Right lobe of liver (tissue), 6 donors: ENCODE data around the gene PRDM16. TPM values are rescaled to one million over a fixed set of nuclear protein-coding genes. Genes with fewer than 3 reads are reported as not detected.

Experiments
- ATAC-seq, 4 donors: fragments of 200-7000 bp; cut with Tn5 transposase; one replicate each; pipeline ENCODE4 v1.9.1; 2020; ENCODE audit warnings: mild to moderate bottlenecking in 4 of 4, moderate library complexity in 4 of 4
- DNase-seq, 3 donors: peaks; one replicate each; pipeline ENCODE4 v3.0.0-alpha.2; 2020
- H3K27ac ChIP-seq, 3 donors: fragments of 200-600 bp; one replicate each; pipeline ENCODE4 v1.8.0; 2022
- H3K27me3 ChIP-seq, 2 donors: fragments of 200-600 bp; one replicate each; pipeline ENCODE4 v1.8.0; 2022
- H3K36me3 ChIP-seq, 4 donors: fragments of 200-600 bp; sonication (generic) in 1 of 4; one replicate each; pipeline versions ENCODE4 v1.5.1 to v1.8.0; 2017 to 2022; ENCODE audit warnings: control low read depth in 1 of 4
- H3K4me1 ChIP-seq, 4 donors: fragments of 200-600 bp; sonication (generic) in 1 of 4; one replicate each; pipeline versions ENCODE4 v1.5.1 to v1.8.0; 2017 to 2022; ENCODE audit warnings: control low read depth in 1 of 4
- H3K4me3 ChIP-seq, 3 donors: fragments of 200-600 bp; one replicate each; pipeline ENCODE4 v1.8.0; 2022
- H3K9me3 ChIP-seq, 4 donors: fragments of 200-600 bp; sonication (generic) in 1 of 4; one replicate each; pipeline versions ENCODE4 v1.5.1 to v1.8.0; 2017 to 2022; ENCODE audit warnings: control low read depth in 1 of 4
- CTCF ChIP-seq, 4 donors: fragments of 200-600 bp in 3 of 4; fragments of 450-650 bp in 1 of 4; IDR thresholded peaks; one replicate each; pipeline versions ENCODE4 v1.5.1 to v1.8.0; 2016 to 2022; ENCODE audit warnings: antibody characterized with exemption in 4 of 4, mild to moderate bottlenecking in 2 of 4
- POLR2A ChIP-seq: fragments of 450-650 bp; IDR thresholded peaks from one replicate; pipeline ENCODE4 v1.6.1; 2017; ENCODE audit warnings: antibody characterized with exemption, mild to moderate bottlenecking
- WGBS: methylation state at CpG from one replicate; pipeline ENCODE4 v1.1.6; 2018; ENCODE audit warnings: low coverage, low lambda C conversion rate; ENCODE audit not compliant: insufficient coverage; ENCODE audit errors: missing lambda C conversion rate; 5-methylcytosine and 5-hydroxymethylcytosine counted together
- intact Hi-C, 2 donors: fragments of 100-400 bp; cut with DNase I; formaldehyde crosslinking; loops; one replicate each; pipeline versions ENCODE4 v1.11.2 to v1.14.1; 2022
- total RNA-seq, 6 experiments: library from RNA; depleted of rRNA in 2 of 6; stranded (reverse); fragments of >200 nt in 2 of 6; fragmentation: NEBNext Ultra II Directional in 3 of 6; extraction: Animal tissue kit (Norgen Biotek cat#: 25700) in 3 of 6; gene quantifications; one replicate each; pipeline versions ENCODE4 v1.1.0 to v1.2.4, GENCODE V29; 2016 to 2023
- donor health status: DM: no; HTN: yes; CAD: no.
- donor health status: DM: no; HTN: no; CAD: no.
- donor health status: DM: no; HTN: no; CAD: no.
- donor health status: DM: no; HTN: yes; CAD: no.
- donor health status: DM: no; HTN: yes; CAD: no.

Gene PRDM16
- total RNA-seq, 6 experiments from 2014 or later, result 0.06 to 0.75 (median 0.28) TPM

- Histone ChIP-seq H3K4me1 (peaks cover 0 to 20% (median 3%) of the 10 kb centered on the region in 4 donors), H3K27ac (no peak overlapping the region), H3K27me3 (no peaks in the 10 kb centered on the region), H3K4me3 (no peak overlapping the region), H3K36me3 (no peaks in the 10 kb centered on the region), H3K9me3 (no peaks in the 10 kb centered on the region)
- intact Hi-C loops, result no loop called here
- ATAC-seq (no peak), DNase-seq (peak in 1 of 3 donors; percentile 16)
- 93% methylated on average over 5 of the region's 18 CpGs for WGBS
- TF ChIP-seq POLR2A, result no peak
- no peak for TF ChIP-seq CTCF (IDR thresholded peaks at IDR 0.05)
Measured at GRCh38 chr1:3455670-3456448, 386.9 kb downstream of the PRDM16 start.

DNA sequence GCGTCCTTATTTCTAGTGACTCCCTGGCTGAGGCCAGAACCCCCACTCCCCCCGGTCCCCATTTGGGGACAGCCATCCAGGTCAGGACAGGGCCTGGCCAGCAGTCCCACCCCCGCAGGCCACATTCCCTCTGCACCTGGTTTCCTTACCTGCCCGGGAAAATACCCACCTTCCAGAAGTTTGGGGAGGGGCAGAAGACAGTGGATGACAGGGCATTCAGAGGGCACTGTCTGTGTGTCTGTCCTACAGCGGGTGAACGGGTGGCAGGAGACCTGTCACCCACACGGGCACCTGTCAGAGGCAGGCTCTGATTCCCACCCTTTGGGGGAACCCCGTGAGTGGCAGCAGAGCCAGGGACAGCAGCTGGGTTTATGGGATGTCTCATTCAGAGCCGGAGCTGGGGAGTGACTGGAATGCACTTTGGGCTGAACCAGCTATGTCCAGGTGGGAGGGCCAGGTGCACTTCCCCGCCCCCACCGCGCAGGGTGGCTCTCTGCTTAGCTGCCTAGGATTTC lies 387.5 kb downstream of the PRDM16 start:
- H3K27ac ChIP-seq, result no peak overlapping the region
- H3K4me3 ChIP-seq, result no peak overlapping the region
- no peaks in the 10 kb centered on the region for H3K27me3 ChIP-seq
- 80% methylated on average over 1 of the region's 12 CpGs for WGBS
- intact Hi-C loops, result no loop called here
- no peak for TF ChIP-seq POLR2A
- no peak for TF ChIP-seq CTCF (IDR thresholded peaks at IDR 0.05)
- DNase-seq (peak in 1 of 3 donors; percentile 14), ATAC-seq (no peak)
- no peaks in the 10 kb centered on the region for H3K9me3 ChIP-seq
- H3K4me1 ChIP-seq, result peaks cover 0 to 20% (median 3%) of the 10 kb centered on the region in 4 donors
- no peaks in the 10 kb centered on the region for H3K36me3 ChIP-seq

DNA sequence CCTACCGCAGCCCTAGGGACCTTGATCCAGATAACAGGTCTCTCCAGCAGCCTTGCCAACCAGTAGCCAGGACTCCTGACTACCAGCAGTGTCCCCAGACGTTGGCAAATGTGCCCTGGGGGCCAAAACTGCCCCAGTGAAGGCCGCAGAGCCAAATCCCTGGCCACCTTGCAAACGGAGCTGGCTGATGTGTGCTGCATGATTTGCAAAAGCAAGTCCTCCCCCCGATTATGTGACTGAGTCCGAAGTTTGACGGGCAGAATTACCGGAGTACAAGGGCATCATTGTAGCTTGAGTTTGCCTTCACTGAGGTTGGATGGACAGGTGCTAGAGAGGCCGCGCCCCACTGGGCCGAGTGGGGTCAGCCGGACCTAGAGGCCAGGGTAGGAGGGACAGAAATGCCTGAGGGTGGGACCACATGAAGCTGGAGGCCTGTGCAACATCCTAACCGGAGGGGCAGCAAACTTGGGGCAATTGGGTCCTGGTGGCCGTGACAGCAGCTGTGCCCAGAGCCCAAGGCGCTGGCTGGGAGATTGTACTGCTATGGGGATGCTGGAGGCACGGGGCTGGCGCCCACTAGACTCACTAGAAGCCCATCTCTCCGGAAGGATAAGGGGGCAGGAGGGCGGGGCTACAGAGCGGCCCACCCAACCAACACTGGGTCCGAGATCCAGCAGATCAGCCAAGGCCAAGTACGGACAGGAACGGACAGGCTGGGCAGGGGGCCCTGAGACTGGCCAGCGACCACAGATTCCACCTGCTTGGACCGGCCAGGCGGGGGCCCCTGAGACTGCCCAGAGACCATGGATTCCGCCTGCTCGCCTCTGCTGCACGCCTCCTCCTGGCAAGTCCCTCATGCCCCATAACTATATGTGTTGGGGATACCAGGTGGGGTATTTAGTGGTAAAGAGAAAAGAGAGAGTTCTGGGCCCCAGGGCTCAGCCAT lies 388.2 kb downstream of the PRDM16 start:
- intact Hi-C loops, result no loop called here
- DNase-seq, result peak in 1 of 3 donors; percentile 18
- H3K4me3 ChIP-seq, result no peak overlapping the region

More for the DNA sequence above, 388.2 kb downstream of the PRDM16 start:
- no peaks in the 10 kb centered on the region for H3K36me3 ChIP-seq
- TF ChIP-seq POLR2A (no peak), CTCF (IDR thresholded peaks at IDR 0.05) (no peak)
- H3K27ac ChIP-seq, result no peak overlapping the region
- no peaks in the 10 kb centered on the region for H3K9me3 ChIP-seq
- no peaks in the 10 kb centered on the region for H3K27me3 ChIP-seq
- ATAC-seq, result no peak
- peaks cover 0 to 20% (median 3%) of the 10 kb centered on the region in 4 donors for H3K4me1 ChIP-seq
- 63% methylated on average over 8 of the region's 29 CpGs for WGBS
